NCI-H2227 (cell line): ENCODE measurements around the gene AKT1S1.

ENCODE experiments used
- DNase-seq: peaks from one replicate; lab custom pipeline; 2025; ENCODE audit not compliant: unreplicated experiment; lab: John Stamatoyannopoulos, UW

The AKT1S1 gene

GRCh38 chr19:49907745-49908446 lies 30.7 kb upstream of the AKT1S1 start:
- no peak for DNase-seq

DNA sequence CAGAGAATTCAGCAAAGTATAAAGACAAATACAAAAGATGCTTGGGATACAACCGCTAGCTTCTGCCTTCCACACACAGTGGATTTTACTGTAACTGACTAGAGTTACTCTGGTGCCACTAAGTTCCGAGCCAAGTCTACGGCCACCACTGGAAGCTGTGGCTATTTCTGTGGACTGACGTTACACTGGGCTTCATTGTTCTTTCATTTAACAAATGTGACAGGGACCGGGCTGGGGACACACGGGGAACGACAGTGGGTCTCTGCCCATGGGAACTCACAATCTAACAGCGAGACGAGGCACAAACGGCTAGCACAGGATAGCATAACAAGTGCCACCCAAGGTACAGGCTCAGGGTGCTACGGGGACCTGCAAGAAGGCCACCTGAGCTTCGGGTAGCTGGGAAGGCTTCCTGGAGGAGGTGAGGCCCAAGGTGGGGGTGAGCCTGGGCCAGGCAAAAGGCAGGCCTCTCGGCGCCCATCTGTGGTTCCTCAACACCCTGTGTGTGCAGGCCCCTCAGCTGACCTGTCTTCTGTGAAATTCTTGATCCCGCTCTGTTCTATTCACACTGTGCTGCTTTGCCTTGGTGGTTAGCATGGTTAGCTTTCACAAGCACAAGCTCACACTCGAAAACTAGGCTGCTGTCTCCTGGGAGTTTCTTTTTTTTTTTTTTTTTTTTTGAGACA lies 29.9 kb upstream of the AKT1S1 start:
- no peak for DNase-seq

DNA sequence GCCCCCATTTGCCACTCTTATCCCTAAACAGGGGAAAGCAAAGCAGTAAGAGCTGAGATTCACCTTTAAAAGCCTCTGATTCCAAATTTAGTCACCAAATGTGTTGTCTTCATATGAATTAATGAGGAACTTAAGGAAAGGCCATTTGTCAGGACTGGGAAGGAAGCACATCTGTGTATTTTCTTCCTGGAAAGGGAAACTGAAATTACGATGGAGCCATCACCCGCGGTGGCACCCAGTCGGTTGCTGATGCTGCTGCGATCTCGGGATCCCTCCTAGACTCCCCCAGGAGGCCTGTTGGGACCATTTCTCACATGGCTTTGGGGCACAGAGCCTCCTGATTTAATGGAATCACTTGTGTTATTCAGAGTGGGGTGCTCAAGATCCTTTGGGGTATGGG lies 27.0 kb upstream of the AKT1S1 start:
- no peak for DNase-seq

GRCh38 chr19:49896863-49897621 lies 19.9 kb upstream of the AKT1S1 start, which contains the start of gene IL4I1:
Gene IL4I1 (minus strand): TSS chr19:49896887. CDS start chr19:49896160, 727 bp downstream.
- no peak for DNase-seq

GRCh38 chr19:49895566-49896297 lies 18.6 kb upstream of the AKT1S1 start:
- DNase-seq, result no peak

DNA sequence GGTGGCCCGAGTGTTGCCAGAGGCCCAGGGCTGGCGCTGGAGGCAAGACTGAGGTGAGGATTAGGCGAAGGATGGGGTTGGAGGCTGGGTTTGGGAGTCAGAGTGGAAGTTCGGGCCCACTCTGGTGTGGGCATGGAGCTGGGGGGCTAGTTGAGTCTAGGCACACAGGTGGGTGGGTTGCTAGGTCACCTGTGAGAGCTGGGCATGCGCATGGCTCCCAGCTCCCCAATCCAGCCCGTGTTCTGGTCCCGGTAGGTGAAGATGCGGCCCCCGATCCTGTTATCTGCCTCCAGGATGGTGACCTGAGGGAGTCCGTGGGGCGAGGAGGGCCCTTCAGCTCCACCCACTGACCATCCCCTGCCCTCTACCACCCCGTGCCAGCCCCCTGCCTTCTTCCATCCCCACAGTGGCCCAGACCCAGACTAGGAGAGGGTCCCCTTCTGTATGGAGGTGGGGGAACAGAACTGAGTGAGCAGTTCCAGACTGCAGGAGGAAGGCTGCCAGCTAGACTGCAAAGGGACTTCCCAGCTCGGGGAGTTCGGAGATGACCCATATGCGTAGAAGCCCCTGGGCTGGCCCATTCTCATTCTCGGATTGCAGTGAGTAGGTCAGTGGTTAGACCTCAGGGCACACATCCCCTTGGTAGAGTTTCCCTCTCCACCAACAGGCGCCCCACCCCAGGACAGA lies 17.9 kb upstream of the AKT1S1 start:
- no peak for DNase-seq

DNA sequence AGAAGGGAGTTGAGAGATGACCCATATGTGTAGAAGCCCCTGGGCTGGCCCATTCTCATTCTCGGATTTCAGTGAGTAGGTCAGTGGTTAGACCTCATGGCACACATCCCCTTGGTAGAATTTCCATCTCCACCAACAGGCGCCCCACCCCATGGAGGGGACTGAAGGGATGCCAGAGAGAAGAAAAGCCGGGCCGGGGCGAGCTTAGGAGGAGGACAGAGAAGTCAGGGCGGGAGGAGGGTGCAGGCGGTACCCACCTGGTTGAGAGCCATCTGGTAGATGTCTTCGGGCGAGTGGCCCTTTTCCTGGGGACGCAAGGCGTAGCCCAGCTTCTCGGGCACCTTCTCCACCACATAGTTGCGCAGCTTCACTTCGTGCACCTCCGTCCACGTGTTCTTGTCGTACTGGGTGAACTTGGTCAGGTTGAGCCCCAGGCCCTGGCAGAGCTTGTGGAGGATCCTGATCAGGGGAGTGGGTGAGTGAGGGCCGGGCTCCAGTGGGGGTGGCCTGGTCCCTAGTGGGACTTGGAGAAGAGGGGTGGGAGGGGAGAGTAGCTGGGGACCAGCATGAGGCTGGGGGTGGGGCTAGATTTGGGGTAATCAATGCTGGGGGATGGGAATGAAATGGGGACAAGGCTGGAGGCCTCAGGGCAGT lies 17.0 kb upstream of the AKT1S1 start:
- DNase-seq, result no peak

DNA sequence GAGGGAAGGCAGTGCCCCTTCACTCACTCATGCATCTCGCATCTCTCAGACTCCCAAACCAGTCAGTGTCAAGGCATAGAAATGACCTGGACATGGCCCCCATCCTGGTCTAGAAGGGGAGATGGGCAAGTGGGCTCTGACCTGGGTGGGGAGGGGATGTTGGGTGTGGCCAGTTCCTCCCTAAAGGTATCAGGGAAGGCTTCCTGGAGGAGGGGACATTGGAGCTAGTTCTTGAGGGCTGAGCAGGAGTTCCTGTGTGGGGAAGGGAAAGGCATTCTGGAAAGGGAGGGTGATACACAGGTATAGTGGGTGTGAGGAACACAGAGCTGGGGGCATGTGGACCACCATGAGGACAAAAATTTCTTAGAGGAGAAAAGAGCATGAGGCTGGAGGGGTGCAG lies 15.6 kb upstream of the AKT1S1 start:
- no peak for DNase-seq

- DNase-seq, result no peak
These were observed 14.2 kb upstream of the AKT1S1 start for GRCh38 chr19:49891393-49891792.

DNA sequence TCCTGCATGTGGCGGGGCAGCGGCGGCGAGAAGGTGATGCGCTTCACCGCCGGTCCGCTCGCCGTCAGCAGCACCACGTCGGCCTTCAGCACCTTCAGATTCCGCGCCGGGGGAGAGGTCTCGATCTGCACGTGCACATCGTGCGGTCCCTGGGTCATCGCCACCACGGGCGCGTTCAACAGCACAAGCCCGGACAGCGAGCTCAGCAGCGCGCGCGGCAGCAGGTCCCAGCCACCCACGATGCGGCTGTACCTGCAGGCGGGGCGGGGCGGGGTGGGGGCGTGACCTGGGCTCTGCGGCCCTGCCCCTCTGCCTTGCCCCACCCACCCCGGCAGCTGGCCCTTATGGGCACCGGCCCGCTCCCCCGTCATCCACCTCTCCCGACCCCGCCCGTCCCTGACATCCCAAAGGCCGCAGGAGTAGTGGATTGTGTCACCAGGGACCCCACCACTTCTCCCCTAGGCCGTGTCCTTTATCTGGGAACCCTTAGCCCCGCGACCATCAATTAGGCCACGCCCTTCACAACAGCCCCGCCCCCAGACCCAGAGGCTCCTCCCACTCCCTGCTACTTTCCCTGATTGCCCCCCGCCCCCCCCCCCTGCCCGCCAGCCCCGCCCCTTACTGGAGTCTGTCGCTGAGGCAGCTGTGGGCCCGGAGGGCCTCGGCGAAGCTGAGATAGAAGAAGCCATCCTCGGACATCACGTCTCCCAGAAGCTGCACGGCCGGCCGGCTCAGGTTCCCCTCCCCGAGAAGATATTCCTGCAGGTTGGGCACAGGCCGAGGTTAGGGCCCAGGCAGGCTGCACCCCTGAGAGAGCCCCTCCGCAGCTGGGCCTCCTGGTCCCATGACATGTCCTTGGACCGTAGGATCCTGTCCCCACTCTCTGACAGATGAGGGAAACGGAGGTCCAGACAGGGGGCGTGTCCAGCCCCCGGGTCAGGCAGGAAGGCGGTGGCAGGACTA lies 13.5 kb upstream of the AKT1S1 start:
- DNase-seq, result no peak

DNA sequence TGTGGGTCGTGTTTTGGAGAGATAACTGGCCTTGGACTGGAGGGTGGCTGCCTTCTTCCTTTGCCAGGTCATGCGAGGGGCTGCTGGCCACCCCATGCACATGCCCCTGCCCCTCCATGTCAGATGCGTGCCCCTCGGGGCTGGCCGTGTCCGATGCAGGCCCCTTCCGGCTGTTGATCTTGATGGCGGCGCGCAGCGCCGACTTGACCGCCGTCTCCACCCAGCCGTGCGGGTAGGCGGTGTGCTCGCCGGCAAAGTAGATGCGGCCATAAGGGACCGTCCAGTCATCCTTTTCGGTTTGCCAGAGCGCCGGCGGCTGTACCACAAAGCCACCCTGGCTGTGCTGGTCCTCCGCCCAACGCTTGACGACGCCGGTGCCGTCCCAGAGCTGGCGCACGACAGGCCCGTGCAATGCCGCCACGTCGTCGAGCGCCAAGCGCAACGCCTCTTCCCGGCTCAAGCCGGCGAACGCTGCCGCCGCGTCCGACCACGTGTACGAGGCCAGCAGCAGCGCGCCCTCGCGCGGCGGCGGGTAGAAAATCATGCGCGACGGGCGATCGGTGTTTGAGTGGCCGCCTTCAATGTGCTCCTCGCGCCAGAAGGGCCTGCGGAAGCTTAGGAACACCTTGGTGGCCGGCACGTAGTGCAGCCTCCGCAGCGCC lies 12.7 kb upstream of the AKT1S1 start:
- no peak for DNase-seq

DNA sequence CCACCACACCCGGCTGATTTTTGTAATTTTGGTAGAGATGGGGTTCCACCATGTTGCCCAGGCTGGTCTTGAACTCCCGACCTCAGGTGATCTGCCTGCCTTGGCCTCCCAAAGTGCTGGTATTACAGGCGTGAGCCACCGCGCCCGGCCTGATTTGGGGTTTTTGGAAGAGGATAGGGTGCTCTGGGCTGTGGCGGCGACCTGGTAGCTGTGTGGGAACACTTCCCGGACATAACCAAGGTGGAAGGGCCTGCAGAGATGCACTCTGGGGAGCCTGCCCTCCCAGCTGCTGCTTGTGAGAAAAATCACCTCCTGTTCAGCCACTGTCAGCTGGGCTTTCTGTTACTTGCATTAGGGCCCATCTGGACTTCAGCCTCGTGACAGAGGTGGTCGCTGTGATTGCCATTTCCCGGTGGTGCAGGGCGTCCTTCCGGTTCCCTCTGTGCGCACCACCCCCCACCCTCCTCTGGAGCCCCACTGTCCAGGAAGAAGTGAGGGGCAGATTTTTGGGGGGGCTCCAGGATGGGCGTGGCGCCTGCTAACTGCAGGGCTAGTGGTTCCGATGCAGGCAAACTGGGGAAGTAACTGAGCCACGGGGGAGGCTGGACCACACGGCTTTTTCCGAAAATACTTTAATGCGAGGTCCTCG lies 12.0 kb upstream of the AKT1S1 start:
- DNase-seq, result no peak

- no peak for DNase-seq
These were observed 11.3 kb upstream of the AKT1S1 start for GRCh38 chr19:49888510-49888824.

- peak; percentile 27 for DNase-seq
These were observed 10.7 kb upstream of the AKT1S1 start for GRCh38 chr19:49887665-49888509.

- no peak for DNase-seq
These were observed 10.0 kb upstream of the AKT1S1 start for GRCh38 chr19:49887037-49887664.

GRCh38 chr19:49884760-49885159 lies 7.6 kb upstream of the AKT1S1 start:
- no peak for DNase-seq

GRCh38 chr19:49884109-49884508 lies 7.0 kb upstream of the AKT1S1 start:
- no peak for DNase-seq
